B cell (primary cell): ENCODE measurements around the gene GPATCH8. TPM values are rescaled to one million over a fixed set of nuclear protein-coding genes. Genes with fewer than 3 reads are reported as not detected.

Source experiments
- ATAC-seq: fragments of 200-7000 bp; cut with Tn5 transposase; one replicate; pipeline ENCODE4 v1.10.0; 2021; ENCODE audit warnings: low read depth, mild to moderate bottlenecking, moderate number of reproducible peaks, moderate library complexity
- CTCF ChIA-PET: fragments of 350-600 bp; sonication (Branson Sonifier 250); formaldehyde crosslinking; loops from one replicate; lab custom pipeline; 2021; ENCODE audit warnings: antibody characterized with exemption, inconsistent platforms; lab: Charles Lee
- POLR2A ChIA-PET: fragments of 350-600 bp; sonication (Branson Sonifier 250); formaldehyde crosslinking; loops from one replicate; lab custom pipeline; 2021; ENCODE audit warnings: antibody characterized with exemption; lab: Charles Lee
- DNase-seq: peaks from one replicate; pipeline ENCODE4 v3.0.0; 2013
- H2AFZ ChIP-seq: 2 replicates; pipeline ENCODE4 v1.6.1; 2012; ENCODE audit warnings: mild to moderate bottlenecking, low read depth, low read length; ENCODE audit not compliant: insufficient read depth, poor library complexity, severe bottlenecking
- H3K27ac ChIP-seq, 2 donors: 1 replicate in 1 of 2; 2 replicates in 1 of 2; pipeline ENCODE4 v1.5.1; 2012 to 2013; ENCODE audit warnings: low read length in 2 of 2, mild to moderate bottlenecking in 2 of 2, moderate library complexity in 1 of 2
- H3K27me3 ChIP-seq, 4 experiments: fragments of 200-600 bp in 1 of 4; sonication (generic) in 1 of 4; replicated peaks in 1 of 4; 1 replicate in 2 of 4; 2 replicates in 2 of 4; pipeline versions ENCODE4 v1.6.1 to v1.7.0; 2013 to 2016; ENCODE audit warnings: low read length in 3 of 4, mild to moderate bottlenecking in 2 of 4, mixed read lengths in 1 of 4, moderate library complexity in 1 of 4; ENCODE audit not compliant: insufficient read depth in 4 of 4, control insufficient read depth in 3 of 4; ENCODE audit errors: control extremely low read depth in 1 of 4
- H3K36me3 ChIP-seq, 2 experiments: replicated peaks in 1 of 2; 1 replicate in 1 of 2; 2 replicates in 1 of 2; pipeline versions ENCODE4 v1.6.1 to v1.7.1; 2013; ENCODE audit warnings: low read length in 1 of 2; ENCODE audit not compliant: insufficient read depth in 2 of 2, control insufficient read depth in 1 of 2; ENCODE audit errors: control extremely low read depth in 1 of 2, extremely low read depth in 1 of 2
- H3K4me1 ChIP-seq, 2 donors: fragments of 200-600 bp in 1 of 2; sonication (generic) in 1 of 2; 1 replicate in 1 of 2; 2 replicates in 1 of 2; pipeline versions ENCODE4 v1.5.1 to v1.6.1; 2013 to 2017; ENCODE audit warnings: low read length in 2 of 2; ENCODE audit not compliant: control insufficient read depth in 2 of 2, insufficient read depth in 2 of 2
- H3K4me2 ChIP-seq: replicated peaks from 2 replicates; pipeline ENCODE3; 2012; ENCODE audit warnings: mild to moderate bottlenecking, low read depth, low read length; ENCODE audit not compliant: poor library complexity, severe bottlenecking
- H3K4me3 ChIP-seq, 5 experiments: fragments of 200-600 bp in 1 of 5; sonication (generic) in 1 of 5; 1 replicate in 3 of 5; 2 replicates in 2 of 5; pipeline versions ENCODE4 v1.5.1 to v1.7.0; 2011 to 2016; ENCODE audit warnings: low read length in 4 of 5, mild to moderate bottlenecking in 4 of 5, low read depth in 2 of 5, control low read depth in 1 of 5, moderate library complexity in 1 of 5; ENCODE audit not compliant: insufficient read depth in 1 of 5; ENCODE audit errors: control extremely low read depth in 1 of 5, extremely low read depth in 1 of 5
- H3K79me2 ChIP-seq: fragments of 200-600 bp; sonication (generic); one replicate; pipeline ENCODE4 v1.6.0; 2016; ENCODE audit warnings: low read length; ENCODE audit not compliant: control insufficient read depth, insufficient read depth
- H3K9ac ChIP-seq: fragments of 200-600 bp; sonication (generic); 2 replicates; pipeline ENCODE4 v1.6.1; 2017; ENCODE audit warnings: mild to moderate bottlenecking, low read length, moderate library complexity
- H3K9me3 ChIP-seq, 3 donors: one replicate each; pipeline versions ENCODE4 v1.6.1 to v1.7.1; 2013; ENCODE audit warnings: low read length in 2 of 3; ENCODE audit not compliant: control insufficient read depth in 2 of 3, insufficient read depth in 1 of 3; ENCODE audit errors: control extremely low read depth in 1 of 3
- H4K20me1 ChIP-seq: 2 replicates; pipeline ENCODE4 v1.6.0; 2012; ENCODE audit warnings: mild to moderate bottlenecking, low read length; ENCODE audit not compliant: insufficient read depth, control insufficient read depth, poor library complexity, severe bottlenecking
- H3K27ac Mint-ChIP-seq: one replicate; pipeline ENCODE4 v1.8.0; 2021; ENCODE audit warnings: mixed read lengths
- H3K27me3 Mint-ChIP-seq: one replicate; pipeline ENCODE4 v1.8.0; 2021; ENCODE audit warnings: mixed read lengths
- H3K4me1 Mint-ChIP-seq: one replicate; pipeline ENCODE4 v1.8.0; 2021; ENCODE audit warnings: mixed read lengths
- H3K4me3 Mint-ChIP-seq: one replicate; pipeline ENCODE4 v1.8.0; 2021; ENCODE audit warnings: mixed read lengths
- H3K9me3 Mint-ChIP-seq: one replicate; pipeline ENCODE4 v1.8.0; 2022; ENCODE audit warnings: mixed read lengths; ENCODE audit not compliant: insufficient read depth
- CTCF ChIP-seq: fragments of 200-600 bp; IDR thresholded peaks from one replicate; pipeline ENCODE4 v1.8.0; 2022; ENCODE audit warnings: antibody characterized with exemption, mild to moderate bottlenecking
- EZH2 ChIP-seq: IDR thresholded peaks from 2 replicates; pipeline ENCODE4 v1.6.1; 2012; ENCODE audit warnings: borderline replicate concordance, low read depth, mild to moderate bottlenecking, moderate library complexity, low read length; ENCODE audit not compliant: insufficient read depth, poor library complexity, severe bottlenecking
- WGBS: methylation state at CpG from one replicate; pipeline ENCODE4 v1.1.5; 2013; ENCODE audit warnings: missing lambda C conversion rate; ENCODE audit not compliant: insufficient coverage; 5-methylcytosine and 5-hydroxymethylcytosine counted together
- intact Hi-C: fragments of 100-400 bp; cut with micrococcal nuclease; formaldehyde crosslinking; loops from one replicate; pipeline ENCODE4 v1.10.0; 2022
- polyA plus RNA-seq: library from polyadenylated mRNA; depleted of rRNA; stranded (reverse); fragments of >200 nt; gene quantifications from 2 replicates; pipeline ENCODE4 v1.2.3, GENCODE V29; 2012
- total RNA-seq, 2 donors: library from RNA; stranded (reverse); fragments of 120-200 nt in 1 of 2; gene quantifications; 1 replicate in 1 of 2; 2 replicates in 1 of 2; pipeline versions ENCODE4 v1.2.3 to v1.2.4, GENCODE V29; 2013 to 2022

GPATCH8 gene
- total and polyA plus RNA-seq, 2 donors (not counting 1 experiment from before 2014, with no cell fraction given), result 28.3 to 83.4 TPM

GRCh38 chr17:44390250-44390870 is 112.8 kb downstream of the GPATCH8 start:
- Histone ChIP-seq H4K20me1 (no peaks in the 10 kb centered on the region), H3K79me2 (no peaks in the 10 kb centered on the region), H3K27ac (no peak overlapping the region), H3K4me3 (no peak overlapping the region), H3K36me3 (no peaks in the 10 kb centered on the region), H3K27me3 (peaks cover 0 to 24% (median 9%) of the 10 kb centered on the region in 4 experiments), H3K4me1 (peaks cover 14 to 18% of the 10 kb centered on the region in 2 donors), H3K9ac (no peak overlapping the region), H3K4me2 (no peak overlapping the region), H3K9me3 (peaks cover 0 to 11% (median 0%) of the 10 kb centered on the region in 3 donors), H2AFZ (no peak overlapping the region)
- no peaks in the 10 kb centered on the region for H3K9me3 Mint-ChIP-seq
- H3K27me3 Mint-ChIP-seq, result peaks cover 15% of the 10 kb centered on the region
- H3K4me1 Mint-ChIP-seq, result peaks cover 19% of the 10 kb centered on the region
- CTCF ChIA-PET, result interaction anchor here (0.8 kb wide), 1 partner anchor 23 kb away, joined by 3 read pairs; no protein-coding TSS in a partner anchor
- intact Hi-C loops, result no loop called here
- ATAC-seq (no peak), DNase-seq (no peak)
- TF ChIP-seq CTCF, result no peak
- TF ChIP-seq EZH2, result no peak
- H3K4me3 Mint-ChIP-seq, result no peak overlapping the region
- no peak overlapping the region for H3K27ac Mint-ChIP-seq
- POLR2A ChIA-PET, result no interaction called here
- WGBS, result 46% methylated on average over 8 of the region's 10 CpGs

GRCh38 chr17:44389723-44390202 is 113.4 kb downstream of the GPATCH8 start:
- Mint-ChIP-seq H3K27me3 (peaks cover 19% of the 10 kb centered on the region), H3K27ac (no peak overlapping the region), H3K4me1 (peaks cover 21% of the 10 kb centered on the region), H3K9me3 (no peaks in the 10 kb centered on the region), H3K4me3 (no peak overlapping the region)
- Histone ChIP-seq H3K27me3 (peaks cover 0 to 29% (median 11%) of the 10 kb centered on the region in 4 experiments), H3K4me3 (no peak overlapping the region), H3K36me3 (no peaks in the 10 kb centered on the region), H3K4me1 (peaks cover 18 to 22% of the 10 kb centered on the region in 2 donors), H3K27ac (no peak overlapping the region), H2AFZ (no peak overlapping the region), H3K79me2 (no peaks in the 10 kb centered on the region), H3K4me2 (no peak overlapping the region), H4K20me1 (no peaks in the 10 kb centered on the region), H3K9ac (no peak overlapping the region), H3K9me3 (peaks cover 0 to 15% (median 0%) of the 10 kb centered on the region in 3 donors)
- WGBS, result 0% methylated on average over 1 of the region's 6 CpGs
- POLR2A ChIA-PET, result no interaction called here
- CTCF ChIA-PET, result interaction anchor here (0.8 kb wide), 1 partner anchor 22 kb away, joined by 3 read pairs; no protein-coding TSS in a partner anchor
- intact Hi-C loops, result no loop called here
- DNase-seq, result no peak
- TF ChIP-seq EZH2 (no peak), CTCF (no peak)
- ATAC-seq, result no peak
